ELR (cell line): ENCODE measurements around the gene HSD17B3.
"Not testable (repeated sequence)": the region's sequence is repeated elsewhere in the genome, so short reads cannot be mapped to it uniquely, and the experiment has no call there.

Experiments used
- DNase-seq: peaks from one replicate; pipeline ENCODE4 v3.0.0-alpha.2; 2015; ENCODE audit warnings: low read depth

Gene HSD17B3

GRCh38 chr9:96236337-96236736 is 65.6 kb downstream of the HSD17B3 start:
- not testable (repeated sequence) for DNase-seq

- DNase-seq = peak; percentile 63
These were observed 69.3 kb downstream of the HSD17B3 start for GRCh38 chr9:96232539-96233241.

GRCh38 chr9:96232164-96232538 is 69.8 kb downstream of the HSD17B3 start:
- DNase-seq = no peak

GRCh38 chr9:96230002-96230401 is 72.0 kb downstream of the HSD17B3 start:
- no peak for DNase-seq

GRCh38 chr9:96222132-96222531 is 79.8 kb downstream of the HSD17B3 start:
- peak; percentile 39 for DNase-seq

GRCh38 chr9:96219900-96220257 is 82.1 kb downstream of the HSD17B3 start:
- no peak for DNase-seq

- peak; percentile 9 for DNase-seq
These were observed 82.7 kb downstream of the HSD17B3 start for GRCh38 chr9:96219026-96219899.

GRCh38 chr9:96217754-96218693 is 84.0 kb downstream of the HSD17B3 start:
- DNase-seq = peak; percentile 62

- no peak for DNase-seq
These were observed 84.7 kb downstream of the HSD17B3 start for GRCh38 chr9:96217294-96217707.

- DNase-seq = no peak
These were observed 85.4 kb downstream of the HSD17B3 start for GRCh38 chr9:96216583-96216982.

GRCh38 chr9:96215841-96216240 is 86.1 kb downstream of the HSD17B3 start:
- DNase-seq = no peak

- DNase-seq = no peak
These were observed 87.3 kb downstream of the HSD17B3 start for GRCh38 chr9:96214635-96215034.

- DNase-seq = peak; percentile 34
These were observed 92.3 kb downstream of the HSD17B3 start for GRCh38 chr9:96209407-96210271.

GRCh38 chr9:96206156-96206751 is 95.7 kb downstream of the HSD17B3 start:
- DNase-seq = no peak

- no peak for DNase-seq
These were observed 97.1 kb downstream of the HSD17B3 start for GRCh38 chr9:96204853-96205252.

- no peak for DNase-seq
These were observed 98.0 kb downstream of the HSD17B3 start for GRCh38 chr9:96203867-96204501.

- DNase-seq = no peak
These were observed 98.8 kb downstream of the HSD17B3 start for GRCh38 chr9:96202971-96203780.

GRCh38 chr9:96201140-96201539 is 100.8 kb downstream of the HSD17B3 start:
- DNase-seq = no peak

- no peak for DNase-seq
These were observed 103.0 kb downstream of the HSD17B3 start for GRCh38 chr9:96199006-96199405.
